AG10803 (cell line): Measurements from ENCODE around the gene USP9X.
"Not testable (repeated sequence)": the region's sequence is repeated elsewhere in the genome, so short reads cannot be mapped to it uniquely, and the experiment has no call there.

ENCODE experiments used
- DNase-seq: peaks from one replicate; pipeline ENCODE4 v3.0.0; 2010; ENCODE audit warnings: low read depth
- H3K4me3 ChIP-seq: 2 replicates; pipeline ENCODE4 v1.5.1; 2011; ENCODE audit warnings: mild to moderate bottlenecking, low read length, control low read depth
- CTCF ChIP-seq: conservative IDR thresholded peaks from 2 replicates; pipeline ENCODE4 v1.5.1; 2011; ENCODE audit warnings: mild to moderate bottlenecking, low read length, control low read depth, inconsistent platforms

USP9X gene

GRCh38 chrX:41110801-41111625 is 25.8 kb downstream of the USP9X start:
- H3K4me3 ChIP-seq: no peak overlapping the region
- DNase-seq: no peak
- no peak for TF ChIP-seq CTCF

GRCh38 chrX:41115104-41115425 is 29.8 kb downstream of the USP9X start:
- TF ChIP-seq CTCF: peak; percentile 53
- peak; percentile 16 for DNase-seq
- not testable (repeated sequence) for H3K4me3 ChIP-seq

DNA sequence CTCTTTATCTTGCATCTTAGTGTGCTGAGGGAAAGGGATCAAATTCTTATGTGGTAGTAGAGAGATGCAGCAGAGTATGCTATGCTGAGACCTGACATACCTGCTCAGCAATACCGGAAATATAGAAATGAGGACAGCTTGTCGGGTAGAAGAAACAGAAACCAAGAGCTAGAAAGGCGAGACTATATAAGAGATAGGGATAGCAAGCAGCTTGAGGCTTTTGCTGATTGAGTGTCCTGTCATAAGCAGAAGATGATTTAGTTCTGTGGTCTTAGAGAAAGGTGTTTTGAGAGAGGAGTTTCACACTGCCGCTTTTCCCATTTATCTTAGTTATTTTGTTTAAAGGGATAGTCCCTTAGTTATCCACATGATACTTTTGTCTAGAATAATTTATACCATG is 31.7 kb downstream of the USP9X start:
- H3K4me3 ChIP-seq: no peak overlapping the region

GRCh38 chrX:41118156-41118555 is 32.9 kb downstream of the USP9X start:
- H3K4me3 ChIP-seq: no peak overlapping the region
- TF ChIP-seq CTCF: no peak

More for the DNA sequence above, 31.7 kb downstream of the USP9X start:
- TF ChIP-seq CTCF: no peak
- no peak for DNase-seq

GRCh38 chrX:41119803-41120202 is 34.6 kb downstream of the USP9X start:
- TF ChIP-seq CTCF: no peak
- H3K4me3 ChIP-seq: no peak overlapping the region

More at GRCh38 chrX:41118156-41118555, 32.9 kb downstream of the USP9X start:
- DNase-seq: no peak

DNA sequence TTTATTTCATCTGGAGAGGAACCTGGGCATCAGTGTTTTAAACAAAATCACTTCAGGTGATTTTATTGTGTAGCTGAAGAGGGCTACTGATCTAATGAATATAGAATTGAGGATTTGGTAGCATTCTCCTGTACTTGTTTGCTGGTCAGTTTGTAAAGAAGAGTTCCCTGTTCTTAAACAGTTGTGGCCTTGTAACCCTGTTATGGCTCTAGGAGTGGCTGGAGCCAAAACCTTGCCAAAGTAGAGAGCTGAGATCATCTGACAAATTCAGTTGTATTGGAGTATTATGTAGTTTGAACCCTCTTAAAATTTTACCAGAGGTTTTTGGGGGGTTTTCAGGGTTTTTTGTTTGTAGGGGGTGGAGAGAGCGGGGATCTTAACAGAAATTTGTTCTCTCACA is 36.5 kb downstream of the USP9X start:
- DNase-seq: no peak
- H3K4me3 ChIP-seq: no peak overlapping the region
- TF ChIP-seq CTCF: no peak

More at GRCh38 chrX:41119803-41120202, 34.6 kb downstream of the USP9X start:
- no peak for DNase-seq

GRCh38 chrX:41122664-41123257 is 37.5 kb downstream of the USP9X start:
- no peak for DNase-seq

More at GRCh38 chrX:41122664-41123257, 37.5 kb downstream of the USP9X start:
- TF ChIP-seq CTCF: no peak
- no peak overlapping the region for H3K4me3 ChIP-seq
